ENCODE results near the gene SCARB1.

Gene SCARB1

DNA sequence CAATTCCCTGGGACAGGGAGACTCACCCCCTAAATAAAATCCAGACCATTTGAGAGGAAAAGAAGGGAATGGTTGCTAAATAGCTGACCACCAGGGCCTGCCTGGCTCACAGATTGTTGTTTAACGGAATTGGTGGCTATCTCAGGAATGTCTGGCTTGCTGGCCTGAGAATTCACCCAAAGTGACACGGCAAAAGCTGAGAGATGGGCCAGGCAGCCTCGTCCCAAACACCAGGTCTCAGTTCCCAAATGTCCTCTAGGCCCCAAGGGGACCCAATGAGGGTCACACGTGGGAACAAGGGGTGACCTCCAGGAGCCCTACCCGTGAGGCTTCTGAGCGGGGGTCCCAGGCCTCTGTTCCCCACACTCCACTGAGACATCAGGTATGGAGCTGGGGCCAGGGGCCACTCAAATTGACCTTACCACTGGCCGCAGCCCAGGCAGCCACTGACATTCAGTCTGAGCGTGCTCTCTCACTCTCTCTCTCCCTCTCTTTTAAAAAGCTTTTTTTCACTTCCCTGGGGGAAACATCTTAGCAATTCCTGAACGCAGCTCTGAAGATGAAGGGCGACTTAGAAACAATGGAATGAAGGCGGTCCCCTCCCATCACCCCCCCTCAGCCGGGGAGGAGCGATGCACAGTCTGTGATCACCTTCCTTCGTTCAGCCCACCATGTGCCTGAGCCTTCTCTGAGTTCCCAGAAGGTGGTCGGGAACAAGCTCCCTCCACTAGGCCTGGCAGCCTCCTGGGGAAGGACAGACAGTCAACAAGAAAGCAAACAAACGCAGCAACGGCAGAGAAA lies 131.2 kb downstream of the SCARB1 start:
- no peak overlapping the region for H3K4me2 ChIP-seq (ENCODE audit: insufficient read depth, low read length)
- TF ChIP-seq, protein P1, sequence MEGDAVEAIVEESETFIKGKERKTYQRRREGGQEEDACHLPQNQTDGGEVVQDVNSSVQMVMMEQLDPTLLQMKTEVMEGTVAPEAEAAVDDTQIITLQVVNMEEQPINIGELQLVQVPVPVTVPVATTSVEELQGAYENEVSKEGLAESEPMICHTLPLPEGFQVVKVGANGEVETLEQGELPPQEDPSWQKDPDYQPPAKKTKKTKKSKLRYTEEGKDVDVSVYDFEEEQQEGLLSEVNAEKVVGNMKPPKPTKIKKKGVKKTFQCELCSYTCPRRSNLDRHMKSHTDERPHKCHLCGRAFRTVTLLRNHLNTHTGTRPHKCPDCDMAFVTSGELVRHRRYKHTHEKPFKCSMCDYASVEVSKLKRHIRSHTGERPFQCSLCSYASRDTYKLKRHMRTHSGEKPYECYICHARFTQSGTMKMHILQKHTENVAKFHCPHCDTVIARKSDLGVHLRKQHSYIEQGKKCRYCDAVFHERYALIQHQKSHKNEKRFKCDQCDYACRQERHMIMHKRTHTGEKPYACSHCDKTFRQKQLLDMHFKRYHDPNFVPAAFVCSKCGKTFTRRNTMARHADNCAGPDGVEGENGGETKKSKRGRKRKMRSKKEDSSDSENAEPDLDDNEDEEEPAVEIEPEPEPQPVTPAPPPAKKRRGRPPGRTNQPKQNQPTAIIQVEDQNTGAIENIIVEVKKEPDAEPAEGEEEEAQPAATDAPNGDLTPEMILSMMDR (IDR thresholded peaks at IDR 0.05; ENCODE audit: borderline replicate concordance, extremely low read depth, low read length, poor library complexity, severe bottlenecking) = no peak
- no peak for TF ChIP-seq EZH2 (IDR thresholded peaks at IDR 0.05; ENCODE audit: borderline replicate concordance, low read depth, low read length, severe bottlenecking)
- no peak overlapping the region for H3K4me3 ChIP-seq (ENCODE audit: low read depth in 1 of 2, low read length in 2 of 2)
- H3K9me3 ChIP-seq (ENCODE audit: insufficient read depth, low read length, severe bottlenecking) = no peaks in the 10 kb centered on the region
- no peak for ATAC-seq (ENCODE audit: insufficient read depth, low read depth)
- DNase-seq = no peak
- H2AFZ ChIP-seq (ENCODE audit: low read depth, low read length) = no peak overlapping the region
- H3K79me2 ChIP-seq (ENCODE audit: insufficient read depth, low read length) = no peaks in the 10 kb centered on the region
- H3K9ac ChIP-seq (ENCODE audit: low read depth, low read length) = no peak overlapping the region
- no peaks in the 10 kb centered on the region for H3K36me3 ChIP-seq (ENCODE audit: insufficient read depth, low read length)
- no peak overlapping the region for H3K27ac ChIP-seq (ENCODE audit: low read length)
- no peaks in the 10 kb centered on the region for H3K4me1 ChIP-seq (ENCODE audit: insufficient read depth, low read length)
- no peaks in the 10 kb centered on the region for H4K20me1 ChIP-seq (ENCODE audit: insufficient read depth, low read length)
- no peaks in the 10 kb centered on the region for H3K27me3 ChIP-seq (ENCODE audit: insufficient read depth, low read length, poor library complexity)

- H3K27me3 ChIP-seq (ENCODE audit: insufficient read depth, low read length, poor library complexity) = no peaks in the 10 kb centered on the region
- TF ChIP-seq, protein P1 (IDR thresholded peaks at IDR 0.05; ENCODE audit: borderline replicate concordance, extremely low read depth, low read length, poor library complexity, severe bottlenecking) = no peak
- TF ChIP-seq EZH2 (IDR thresholded peaks at IDR 0.05; ENCODE audit: borderline replicate concordance, low read depth, low read length, severe bottlenecking) = no peak
- no peak overlapping the region for H3K4me3 ChIP-seq (ENCODE audit: low read depth in 1 of 2, low read length in 2 of 2)
- no peak overlapping the region for H3K9ac ChIP-seq (ENCODE audit: low read depth, low read length)
- H3K27ac ChIP-seq (ENCODE audit: low read length) = no peak overlapping the region
- H3K36me3 ChIP-seq (ENCODE audit: insufficient read depth, low read length) = no peaks in the 10 kb centered on the region
- H2AFZ ChIP-seq (ENCODE audit: low read depth, low read length) = no peak overlapping the region
- no peaks in the 10 kb centered on the region for H3K9me3 ChIP-seq (ENCODE audit: insufficient read depth, low read length, severe bottlenecking)
- no peaks in the 10 kb centered on the region for H4K20me1 ChIP-seq (ENCODE audit: insufficient read depth, low read length)
- ATAC-seq (ENCODE audit: insufficient read depth, low read depth) = no peak
- no peak for DNase-seq
- H3K79me2 ChIP-seq (ENCODE audit: insufficient read depth, low read length) = no peaks in the 10 kb centered on the region
- H3K4me2 ChIP-seq (ENCODE audit: insufficient read depth, low read length) = no peak overlapping the region
- no peaks in the 10 kb centered on the region for H3K4me1 ChIP-seq (ENCODE audit: insufficient read depth, low read length)
These were observed 131.8 kb downstream of the SCARB1 start for GRCh38 chr12:124731869-124732268.

- Histone ChIP-seq H3K79me2 (ENCODE audit: insufficient read depth, low read length) (no peaks in the 10 kb centered on the region), H3K27me3 (ENCODE audit: insufficient read depth, low read length, poor library complexity) (no peaks in the 10 kb centered on the region), H3K4me2 (ENCODE audit: insufficient read depth, low read length) (no peak overlapping the region), H3K9ac (ENCODE audit: low read depth, low read length) (no peak overlapping the region), H3K9me3 (ENCODE audit: insufficient read depth, low read length, severe bottlenecking) (no peaks in the 10 kb centered on the region), H4K20me1 (ENCODE audit: insufficient read depth, low read length) (no peaks in the 10 kb centered on the region), H3K4me3 (ENCODE audit: low read depth in 1 of 2, low read length in 2 of 2) (no peak overlapping the region), H3K27ac (ENCODE audit: low read length) (no peak overlapping the region), H3K4me1 (ENCODE audit: insufficient read depth, low read length) (no peaks in the 10 kb centered on the region), H3K36me3 (ENCODE audit: insufficient read depth, low read length) (no peaks in the 10 kb centered on the region), H2AFZ (ENCODE audit: low read depth, low read length) (no peak overlapping the region)
- TF ChIP-seq, protein P1 (IDR thresholded peaks at IDR 0.05; ENCODE audit: borderline replicate concordance, extremely low read depth, low read length, poor library complexity, severe bottlenecking) = no peak
- TF ChIP-seq EZH2 (IDR thresholded peaks at IDR 0.05; ENCODE audit: borderline replicate concordance, low read depth, low read length, severe bottlenecking) = no peak
- ATAC-seq (ENCODE audit: insufficient read depth, low read depth) (no peak), DNase-seq (no peak)
These were observed 133.2 kb downstream of the SCARB1 start for GRCh38 chr12:124730455-124730932.

All from DND-41 (cell line).